ENCODE measurements around the gene SOBP.
"Not testable (repeated sequence)": the region's sequence is repeated elsewhere in the genome, so short reads cannot be mapped to it uniquely, and the experiment has no call there.

Gene SOBP

GRCh38 chr6:107543567-107543966 lies 53.6 kb downstream of the SOBP start:
- Histone ChIP-seq H3K4me1 (ENCODE audit: control insufficient read depth, insufficient read depth, low read length) (peaks cover 4% of the 10 kb centered on the region), H3K9me3 (replicated peaks; ENCODE audit: low read length) (no peaks in the 10 kb centered on the region), H3K4me3 (ENCODE audit: low read length) (no peak overlapping the region), H3K36me3 (ENCODE audit: insufficient read depth, low read length) (no peaks in the 10 kb centered on the region), H3K9ac (ENCODE audit: low read depth, low read length) (no peak overlapping the region), H3K27me3 (ENCODE audit: control insufficient read depth, insufficient read depth, low read length) (peaks cover 15% of the 10 kb centered on the region), H3K4me2 (ENCODE audit: low read length) (no peak overlapping the region)

- Histone ChIP-seq H3K4me1 (ENCODE audit: control insufficient read depth, insufficient read depth, low read length) (no peaks in the 10 kb centered on the region), H3K4me2 (ENCODE audit: low read length) (no peak overlapping the region), H3K9ac (ENCODE audit: low read depth, low read length) (no peak overlapping the region), H3K27me3 (ENCODE audit: control insufficient read depth, insufficient read depth, low read length) (peaks cover 9% of the 10 kb centered on the region), H3K36me3 (ENCODE audit: insufficient read depth, low read length) (no peaks in the 10 kb centered on the region), H3K4me3 (ENCODE audit: low read length) (no peak overlapping the region), H3K9me3 (replicated peaks; ENCODE audit: low read length) (no peaks in the 10 kb centered on the region)
These were observed 55.8 kb downstream of the SOBP start for GRCh38 chr6:107545763-107546162.

- no peaks in the 10 kb centered on the region for H3K36me3 ChIP-seq (ENCODE audit: insufficient read depth, low read length)
- no peak overlapping the region for H3K4me3 ChIP-seq (ENCODE audit: low read length)
These were observed 57.0 kb downstream of the SOBP start for GRCh38 chr6:107546691-107547450.

GRCh38 chr6:107547451-107547840 lies 57.5 kb downstream of the SOBP start:
- Histone ChIP-seq H3K36me3 (ENCODE audit: insufficient read depth, low read length) (no peaks in the 10 kb centered on the region), H3K4me3 (ENCODE audit: low read length) (no peak overlapping the region), H3K4me1 (ENCODE audit: control insufficient read depth, insufficient read depth, low read length) (no peaks in the 10 kb centered on the region), H3K4me2 (ENCODE audit: low read length) (no peak overlapping the region), H3K9me3 (replicated peaks; ENCODE audit: low read length) (no peaks in the 10 kb centered on the region), H3K27me3 (ENCODE audit: control insufficient read depth, insufficient read depth, low read length) (peaks cover 9% of the 10 kb centered on the region), H3K9ac (ENCODE audit: low read depth, low read length) (no peak overlapping the region)

More at GRCh38 chr6:107546691-107547450, 57.0 kb downstream of the SOBP start:
- H3K4me1 ChIP-seq (ENCODE audit: control insufficient read depth, insufficient read depth, low read length): no peaks in the 10 kb centered on the region
- no peaks in the 10 kb centered on the region for H3K9me3 ChIP-seq (replicated peaks; ENCODE audit: low read length)
- H3K4me2 ChIP-seq (ENCODE audit: low read length): no peak overlapping the region
- peaks cover 9% of the 10 kb centered on the region for H3K27me3 ChIP-seq (ENCODE audit: control insufficient read depth, insufficient read depth, low read length)
- no peak overlapping the region for H3K9ac ChIP-seq (ENCODE audit: low read depth, low read length)

- H3K4me2 ChIP-seq (ENCODE audit: low read length): no peak overlapping the region
- H3K9ac ChIP-seq (ENCODE audit: low read depth, low read length): no peak overlapping the region
- H3K4me3 ChIP-seq (ENCODE audit: low read length): no peak overlapping the region
- H3K4me1 ChIP-seq (ENCODE audit: control insufficient read depth, insufficient read depth, low read length): no peaks in the 10 kb centered on the region
- H3K27me3 ChIP-seq (ENCODE audit: control insufficient read depth, insufficient read depth, low read length): no peaks in the 10 kb centered on the region
- H3K36me3 ChIP-seq (ENCODE audit: insufficient read depth, low read length): no peaks in the 10 kb centered on the region
- no peaks in the 10 kb centered on the region for H3K9me3 ChIP-seq (replicated peaks; ENCODE audit: low read length)
These were observed 60.4 kb downstream of the SOBP start for GRCh38 chr6:107550241-107550840.

- Histone ChIP-seq H3K27me3 (ENCODE audit: control insufficient read depth, insufficient read depth, low read length) (no peaks in the 10 kb centered on the region), H3K36me3 (ENCODE audit: insufficient read depth, low read length) (no peaks in the 10 kb centered on the region), H3K4me3 (ENCODE audit: low read length) (no peak overlapping the region), H3K4me1 (ENCODE audit: control insufficient read depth, insufficient read depth, low read length) (no peaks in the 10 kb centered on the region), H3K9ac (ENCODE audit: low read depth, low read length) (no peak overlapping the region), H3K9me3 (replicated peaks; ENCODE audit: low read length) (no peaks in the 10 kb centered on the region), H3K4me2 (ENCODE audit: low read length) (no peak overlapping the region)
These were observed 61.0 kb downstream of the SOBP start for GRCh38 chr6:107550906-107551305.

GRCh38 chr6:107553121-107553520 lies 63.2 kb downstream of the SOBP start:
- not testable (repeated sequence) for H3K9ac ChIP-seq (ENCODE audit: low read depth, low read length); H3K27me3 ChIP-seq (ENCODE audit: control insufficient read depth, insufficient read depth, low read length); H3K4me2 ChIP-seq (ENCODE audit: low read length); H3K4me3 ChIP-seq (ENCODE audit: low read length); H3K9me3 ChIP-seq (replicated peaks; ENCODE audit: low read length); H3K36me3 ChIP-seq (ENCODE audit: insufficient read depth, low read length); H3K4me1 ChIP-seq (ENCODE audit: control insufficient read depth, insufficient read depth, low read length)

GRCh38 chr6:107554326-107554725 lies 64.4 kb downstream of the SOBP start:
- H3K4me1 ChIP-seq (ENCODE audit: control insufficient read depth, insufficient read depth, low read length): no peaks in the 10 kb centered on the region
- no peak overlapping the region for H3K4me2 ChIP-seq (ENCODE audit: low read length)
- no peaks in the 10 kb centered on the region for H3K9me3 ChIP-seq (replicated peaks; ENCODE audit: low read length)
- no peak overlapping the region for H3K4me3 ChIP-seq (ENCODE audit: low read length)
- no peaks in the 10 kb centered on the region for H3K36me3 ChIP-seq (ENCODE audit: insufficient read depth, low read length)
- H3K27me3 ChIP-seq (ENCODE audit: control insufficient read depth, insufficient read depth, low read length): no peaks in the 10 kb centered on the region
- no peak overlapping the region for H3K9ac ChIP-seq (ENCODE audit: low read depth, low read length)

GRCh38 chr6:107554918-107555317 lies 65.0 kb downstream of the SOBP start:
- no peaks in the 10 kb centered on the region for H3K4me1 ChIP-seq (ENCODE audit: control insufficient read depth, insufficient read depth, low read length)
- H3K4me2 ChIP-seq (ENCODE audit: low read length): no peak overlapping the region
- no peaks in the 10 kb centered on the region for H3K9me3 ChIP-seq (replicated peaks; ENCODE audit: low read length)
- H3K9ac ChIP-seq (ENCODE audit: low read depth, low read length): no peak overlapping the region
- H3K4me3 ChIP-seq (ENCODE audit: low read length): no peak overlapping the region
- H3K27me3 ChIP-seq (ENCODE audit: control insufficient read depth, insufficient read depth, low read length): no peaks in the 10 kb centered on the region
- no peaks in the 10 kb centered on the region for H3K36me3 ChIP-seq (ENCODE audit: insufficient read depth, low read length)

GRCh38 chr6:107555449-107555848 lies 65.5 kb downstream of the SOBP start:
- no peaks in the 10 kb centered on the region for H3K27me3 ChIP-seq (ENCODE audit: control insufficient read depth, insufficient read depth, low read length)
- no peak overlapping the region for H3K4me3 ChIP-seq (ENCODE audit: low read length)
- no peak overlapping the region for H3K4me2 ChIP-seq (ENCODE audit: low read length)
- H3K4me1 ChIP-seq (ENCODE audit: control insufficient read depth, insufficient read depth, low read length): no peaks in the 10 kb centered on the region
- H3K9me3 ChIP-seq (replicated peaks; ENCODE audit: low read length): no peaks in the 10 kb centered on the region
- no peak overlapping the region for H3K9ac ChIP-seq (ENCODE audit: low read depth, low read length)
- H3K36me3 ChIP-seq (ENCODE audit: insufficient read depth, low read length): no peaks in the 10 kb centered on the region

GRCh38 chr6:107556082-107556481 lies 66.2 kb downstream of the SOBP start:
- no peaks in the 10 kb centered on the region for H3K4me1 ChIP-seq (ENCODE audit: control insufficient read depth, insufficient read depth, low read length)
- no peaks in the 10 kb centered on the region for H3K36me3 ChIP-seq (ENCODE audit: insufficient read depth, low read length)
- H3K27me3 ChIP-seq (ENCODE audit: control insufficient read depth, insufficient read depth, low read length): no peaks in the 10 kb centered on the region
- no peak overlapping the region for H3K4me3 ChIP-seq (ENCODE audit: low read length)
- no peaks in the 10 kb centered on the region for H3K9me3 ChIP-seq (replicated peaks; ENCODE audit: low read length)
- H3K4me2 ChIP-seq (ENCODE audit: low read length): no peak overlapping the region
- no peak overlapping the region for H3K9ac ChIP-seq (ENCODE audit: low read depth, low read length)

- Histone ChIP-seq H3K27me3 (ENCODE audit: control insufficient read depth, insufficient read depth, low read length) (no peaks in the 10 kb centered on the region), H3K4me2 (ENCODE audit: low read length) (no peak overlapping the region), H3K9me3 (replicated peaks; ENCODE audit: low read length) (no peaks in the 10 kb centered on the region), H3K4me3 (ENCODE audit: low read length) (no peak overlapping the region), H3K9ac (ENCODE audit: low read depth, low read length) (no peak overlapping the region), H3K36me3 (ENCODE audit: insufficient read depth, low read length) (no peaks in the 10 kb centered on the region), H3K4me1 (ENCODE audit: control insufficient read depth, insufficient read depth, low read length) (no peaks in the 10 kb centered on the region)
These were observed 67.8 kb downstream of the SOBP start for GRCh38 chr6:107557698-107558097.
